ENCODE measurements around the gene SLC25A19.
"Not testable (repeated sequence)": the region's sequence is repeated elsewhere in the genome, so short reads cannot be mapped to it uniquely, and the experiment has no call there.

Gene SLC25A19

DNA sequence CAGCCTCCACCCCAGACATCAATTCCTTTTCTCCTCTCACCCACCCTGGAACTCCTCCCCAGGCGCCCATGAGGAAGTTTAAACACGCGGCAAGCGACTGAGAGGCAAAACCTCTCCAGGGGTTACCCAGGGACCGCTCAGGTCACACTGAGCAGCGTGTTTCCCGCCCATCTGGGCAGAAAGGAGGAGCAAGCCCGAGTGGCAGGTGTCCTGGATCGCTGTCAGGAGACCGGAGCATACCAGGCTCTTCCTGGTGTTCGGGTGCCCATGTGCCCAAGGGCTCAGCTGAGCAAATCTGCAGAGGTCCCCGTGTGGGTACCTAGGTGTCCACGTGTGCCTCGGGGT lies 491 bp downstream of the SLC25A19 start:
- Mint-ChIP-seq H3K9me3 (no peaks in the 10 kb centered on the region), H3K27ac (peak overlapping the region; percentile 100), H3K27me3 (peaks cover 5% of the 10 kb centered on the region), H3K4me3 (peak overlapping the region; percentile 99), H3K36me3 (peaks cover 20% of the 10 kb centered on the region), H3K4me1 (peaks cover 25% of the 10 kb centered on the region)
- CTCF ChIA-PET: interaction anchor here (0.8 to 2.6 kb wide), 12 partner anchors 9 to 123 kb away, joined by 3 to 22 read pairs (median 4); partner anchors contain the start of gene MIF4GD
- DNase-seq: no peak

DNA sequence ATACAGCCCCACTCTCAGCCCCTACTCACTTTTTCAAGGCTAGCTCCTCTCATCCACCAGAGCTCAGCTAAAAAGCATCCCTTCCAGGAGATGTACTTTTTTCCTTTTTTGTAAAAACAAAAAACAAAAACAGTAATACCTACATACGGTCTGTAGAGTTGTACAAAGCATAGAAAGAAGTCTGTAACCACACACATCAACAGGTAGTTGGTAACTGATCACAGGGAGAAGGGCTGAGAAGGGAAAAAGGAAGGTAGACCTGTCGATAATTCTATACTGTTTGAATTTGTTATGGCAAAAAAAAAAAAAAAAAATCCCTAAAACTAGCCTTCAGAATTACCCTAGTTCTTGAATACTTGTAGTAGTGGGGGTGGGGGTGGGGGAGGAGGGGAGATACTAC lies 874 bp downstream of the SLC25A19 start:
- CTCF ChIA-PET: interaction anchor here (1.3 to 2.6 kb wide), 4 partner anchors 9 to 119 kb away, joined by 4 to 22 read pairs (median 5); partner anchors contain the start of gene MIF4GD
- no peaks in the 10 kb centered on the region for H3K9me3 Mint-ChIP-seq

GRCh38 chr17:75287221-75287620 lies 2.0 kb downstream of the SLC25A19 start:
- H3K9me3 Mint-ChIP-seq: no peaks in the 10 kb centered on the region
- peaks cover 5% of the 10 kb centered on the region for H3K27me3 Mint-ChIP-seq
- CTCF ChIA-PET: no interaction called here
- peaks cover 26% of the 10 kb centered on the region for H3K36me3 Mint-ChIP-seq
- no peak for DNase-seq
- H3K4me1 Mint-ChIP-seq: peaks cover 25% of the 10 kb centered on the region
- peak overlapping the region; percentile 99 for H3K4me3 Mint-ChIP-seq
- no peak overlapping the region for H3K27ac Mint-ChIP-seq

More for the DNA sequence above, 874 bp downstream of the SLC25A19 start:
- Mint-ChIP-seq H3K4me1 (peaks cover 25% of the 10 kb centered on the region), H3K27ac (peak overlapping the region; percentile 100), H3K36me3 (peaks cover 24% of the 10 kb centered on the region), H3K27me3 (peaks cover 5% of the 10 kb centered on the region), H3K4me3 (peak overlapping the region; percentile 99)
- DNase-seq: no peak

DNA sequence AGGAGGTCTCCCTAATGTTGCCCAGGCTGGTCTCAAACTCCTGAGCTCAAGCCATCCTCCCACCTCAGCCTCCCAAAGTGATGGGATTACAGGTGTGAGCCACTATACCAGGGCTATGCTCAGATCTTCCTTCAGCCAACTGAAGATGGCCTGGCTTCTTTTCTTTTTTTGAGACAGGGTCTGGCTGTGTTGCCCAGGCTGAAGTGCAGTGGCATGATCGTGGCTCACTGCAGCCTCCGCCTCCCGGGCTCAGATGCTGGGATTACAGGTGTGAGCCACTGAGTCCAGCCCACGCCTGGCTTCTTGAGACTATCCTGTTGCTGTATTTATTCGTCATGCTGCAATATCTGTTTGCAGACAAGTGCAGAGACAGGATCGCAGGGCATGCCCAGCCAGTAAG lies 4.1 kb downstream of the SLC25A19 start:
- Mint-ChIP-seq H3K27ac (no peak overlapping the region), H3K27me3 (peaks cover 5% of the 10 kb centered on the region), H3K4me1 (peaks cover 20% of the 10 kb centered on the region), H3K4me3 (no peak overlapping the region), H3K9me3 (no peaks in the 10 kb centered on the region), H3K36me3 (peaks cover 34% of the 10 kb centered on the region)
- no peak for DNase-seq
- CTCF ChIA-PET: interaction anchor here (1.0 kb wide), 1 partner anchor 11 kb away, joined by 3 read pairs; no protein-coding TSS in a partner anchor

DNA sequence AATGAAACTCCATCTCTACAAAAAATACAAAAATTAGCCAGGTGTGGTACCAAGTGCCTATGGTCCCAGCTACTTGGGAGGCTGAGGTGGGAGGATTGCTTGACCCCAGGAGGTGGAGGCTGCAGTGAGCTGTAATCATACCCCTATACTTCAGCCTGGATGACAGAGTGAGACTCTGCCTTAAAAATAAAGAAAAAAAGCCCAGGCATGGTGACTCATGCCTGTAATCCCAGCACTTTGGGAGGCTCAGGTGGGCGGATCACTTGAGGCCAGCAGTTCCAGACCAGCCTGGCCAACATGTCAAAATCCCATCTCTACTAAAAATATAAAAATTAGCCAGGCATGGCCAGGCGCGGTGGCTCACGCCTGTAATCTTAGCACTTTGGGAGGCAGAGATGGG lies 9.0 kb downstream of the SLC25A19 start:
- H3K27me3 Mint-ChIP-seq: not testable (repeated sequence)

DNA sequence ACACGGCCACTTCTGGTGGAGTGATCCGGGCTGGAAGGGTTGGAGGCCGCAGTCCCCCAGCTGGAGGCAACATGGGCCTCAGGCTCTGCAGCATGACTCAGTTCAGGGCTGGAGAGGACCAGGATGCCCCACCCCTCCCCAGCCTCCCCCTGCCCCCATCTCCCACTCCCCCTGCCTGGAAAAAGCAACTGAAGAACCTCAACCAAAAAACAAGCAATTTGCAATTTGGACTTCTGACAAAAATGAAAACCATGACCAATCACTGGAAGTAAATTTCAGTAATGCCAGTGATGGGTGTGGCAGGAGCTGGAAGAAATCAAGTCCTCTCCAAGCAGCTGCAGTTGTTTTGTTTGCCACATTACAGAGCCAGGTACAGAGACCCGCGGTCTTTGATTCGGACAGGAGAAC lies 11.6 kb downstream of the SLC25A19 start:
- CTCF ChIA-PET: no interaction called here
- Mint-ChIP-seq H3K9me3 (no peaks in the 10 kb centered on the region), H3K27me3 (no peaks in the 10 kb centered on the region), H3K36me3 (peaks cover 21% of the 10 kb centered on the region), H3K27ac (no peak overlapping the region), H3K4me1 (peaks cover 16% of the 10 kb centered on the region), H3K4me3 (no peak overlapping the region)
- no peak for DNase-seq

More for the DNA sequence above, 9.0 kb downstream of the SLC25A19 start:
- H3K27ac Mint-ChIP-seq, H3K4me3 Mint-ChIP-seq, DNase-seq, H3K9me3 Mint-ChIP-seq, H3K4me1 Mint-ChIP-seq: not testable (repeated sequence)
- peaks cover 22% of the 10 kb centered on the region for H3K36me3 Mint-ChIP-seq
- CTCF ChIA-PET: interaction anchor here (0.9 kb wide), 1 partner anchor 8 kb away, joined by 5 read pairs; no protein-coding TSS in a partner anchor

GRCh38 chr17:75273977-75274708 lies 15.1 kb downstream of the SLC25A19 start:
- CTCF ChIA-PET: interaction anchor here (0.8 to 1.7 kb wide), 2 partner anchors 11 to 33 kb away, joined by 3 to 4 read pairs; no protein-coding TSS in a partner anchor
- H3K27me3 Mint-ChIP-seq: no peaks in the 10 kb centered on the region
- no peak for DNase-seq
- H3K27ac Mint-ChIP-seq: peak overlapping the region; percentile 71
- H3K4me1 Mint-ChIP-seq: peaks cover 34% of the 10 kb centered on the region
- peak overlapping the region; percentile 5 for H3K4me3 Mint-ChIP-seq
- peaks cover 16% of the 10 kb centered on the region for H3K36me3 Mint-ChIP-seq
- no peaks in the 10 kb centered on the region for H3K9me3 Mint-ChIP-seq

- no peaks in the 10 kb centered on the region for H3K9me3 Mint-ChIP-seq
- H3K27me3 Mint-ChIP-seq: no peaks in the 10 kb centered on the region
- peak overlapping the region; percentile 71 for H3K27ac Mint-ChIP-seq
- peak overlapping the region; percentile 79 for H3K4me3 Mint-ChIP-seq
- no peak for DNase-seq
- CTCF ChIA-PET: interaction anchor here (1.2 to 1.3 kb wide), 3 partner anchors 10 to 16 kb away, joined by 3 to 6 read pairs (median 3); partner anchors contain the start of gene SLC25A19
- peaks cover 17% of the 10 kb centered on the region for H3K36me3 Mint-ChIP-seq
- H3K4me1 Mint-ChIP-seq: peaks cover 41% of the 10 kb centered on the region
Observed at GRCh38 chr17:75272848-75273184, 16.4 kb downstream of the SLC25A19 start.

DNA sequence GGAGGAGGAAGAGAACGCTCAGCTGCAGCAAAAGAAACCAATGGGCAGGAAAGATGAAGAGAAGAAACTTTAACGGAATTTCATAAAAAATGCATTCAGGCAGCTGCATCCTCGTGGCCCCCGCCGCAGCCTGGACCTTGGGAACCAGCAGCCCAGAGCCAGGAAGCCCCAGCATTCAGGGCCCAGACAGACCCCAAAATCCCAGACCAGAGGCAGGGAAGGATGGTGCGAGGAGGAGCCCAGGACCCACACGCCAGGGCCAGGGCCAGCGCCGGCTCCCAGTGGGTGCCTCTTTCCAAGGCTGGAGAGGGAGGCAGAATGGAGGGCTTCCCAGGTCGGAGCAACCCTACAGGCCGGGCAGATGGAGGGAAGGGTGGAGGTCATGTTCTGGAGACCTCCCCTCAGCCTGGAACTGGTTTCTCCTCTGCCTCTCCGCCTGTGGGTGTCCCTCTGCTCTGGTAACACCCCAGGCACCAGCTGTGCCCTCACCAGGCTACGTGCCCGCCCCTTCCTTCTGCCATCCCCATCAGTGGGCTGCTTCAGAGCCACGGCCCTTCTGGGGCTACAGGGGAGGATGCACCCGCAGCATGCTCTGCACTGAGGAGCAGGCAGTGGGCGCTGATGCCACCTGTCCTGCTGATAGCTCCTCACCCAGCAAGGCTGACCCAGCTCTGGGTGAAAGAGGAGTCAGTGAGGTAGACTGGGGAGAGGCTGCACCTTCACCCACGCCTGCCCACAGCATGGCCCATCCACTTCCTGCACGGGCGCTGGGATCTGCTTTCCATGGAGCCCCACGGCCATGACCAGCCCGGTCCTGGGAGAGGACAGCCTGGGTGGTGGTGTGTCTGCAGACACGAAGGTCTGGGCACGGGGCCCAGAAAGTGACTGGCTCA lies 17.0 kb downstream of the SLC25A19 start:
- Mint-ChIP-seq H3K27ac (peak overlapping the region; percentile 71), H3K36me3 (peaks cover 17% of the 10 kb centered on the region), H3K4me1 (peaks cover 42% of the 10 kb centered on the region), H3K9me3 (no peaks in the 10 kb centered on the region), H3K4me3 (peak overlapping the region; percentile 79), H3K27me3 (no peaks in the 10 kb centered on the region)
- CTCF ChIA-PET: interaction anchor here (1.2 to 2.1 kb wide), 9 partner anchors 8 to 134 kb away, joined by 3 to 15 read pairs (median 4); partner anchors contain the start of genes GRB2 and SLC25A19
- DNase-seq: no peak

DNA sequence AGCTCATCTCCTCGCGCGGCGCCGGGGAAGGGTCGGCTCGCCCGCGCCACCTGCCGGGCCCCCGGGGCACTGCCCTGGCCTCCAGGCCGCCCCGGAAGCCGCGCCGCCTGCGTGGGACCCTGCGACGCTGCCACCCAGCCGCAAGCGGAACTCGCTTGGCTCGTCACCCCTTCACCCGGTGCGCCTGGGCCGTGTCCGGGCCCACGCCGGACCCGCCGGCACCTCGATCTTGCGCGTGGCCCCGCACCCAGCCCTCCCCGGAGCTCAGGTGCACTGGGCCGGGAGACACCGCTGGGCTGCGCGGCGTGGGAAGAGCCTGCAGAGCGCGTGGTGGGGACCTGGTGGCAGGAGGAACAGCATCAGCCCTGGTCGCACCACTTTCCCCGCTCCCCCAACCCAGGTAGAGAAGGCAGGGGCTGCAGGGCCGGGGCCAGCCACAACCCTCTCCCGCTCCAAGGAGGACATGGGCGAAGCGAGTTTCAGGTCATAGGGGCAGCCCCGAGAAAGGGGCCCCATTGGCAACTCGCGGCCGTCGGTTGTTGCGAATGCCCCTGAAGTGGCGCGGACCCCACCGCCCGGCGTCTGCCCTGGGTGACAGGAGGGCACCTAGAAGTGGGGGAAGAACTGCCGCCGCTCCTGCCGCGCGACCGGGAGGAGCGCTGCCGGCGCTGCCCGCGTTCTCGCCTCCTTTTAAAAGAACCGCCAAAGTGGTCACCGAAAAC lies 17.8 kb downstream of the SLC25A19 start:
- peaks cover 42% of the 10 kb centered on the region for H3K4me1 Mint-ChIP-seq
- CTCF ChIA-PET: interaction anchor here (0.7 to 2.3 kb wide), 28 partner anchors 9 to 157 kb away, joined by 3 to 22 read pairs (median 5); partner anchors contain the start of genes GGA3, GRB2, MRPS7 and NUP85
- H3K4me3 Mint-ChIP-seq: peak overlapping the region; percentile 79
- H3K9me3 Mint-ChIP-seq: no peaks in the 10 kb centered on the region
- peak overlapping the region; percentile 71 for H3K27ac Mint-ChIP-seq
- peak; percentile 89 for DNase-seq
- H3K36me3 Mint-ChIP-seq: peaks cover 21% of the 10 kb centered on the region
- H3K27me3 Mint-ChIP-seq: no peaks in the 10 kb centered on the region

DNA sequence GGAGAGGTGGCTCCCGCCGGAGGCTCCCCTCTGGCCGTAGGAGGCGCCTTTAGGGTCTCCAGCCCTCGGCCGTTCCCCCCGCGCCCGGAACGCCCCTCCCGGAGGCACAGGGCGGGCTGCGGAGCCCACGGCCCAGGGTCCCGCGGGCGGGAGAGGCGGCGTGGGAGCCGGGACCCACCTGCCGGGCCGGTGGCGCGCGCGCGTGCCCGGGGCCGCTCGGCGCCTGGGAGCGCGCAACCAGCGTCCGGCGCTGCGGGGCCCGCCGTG lies 18.3 kb downstream of the SLC25A19 start, which contains the start of gene MIF4GD:
TSS of gene MIF4GD (minus strand) at position 266 of the 267 bp plus-strand sequence. CDS start 1,036 bp downstream, outside the sequence.
- H3K27ac Mint-ChIP-seq: peak within 1 kb of the TSS; percentile 86
- H3K27me3 Mint-ChIP-seq: no peaks in the 10 kb centered on the region
- peaks cover 21% of the 10 kb centered on the region for H3K36me3 Mint-ChIP-seq
- CTCF ChIA-PET: interaction anchor here (0.7 to 2.3 kb wide), 26 partner anchors 9 to 156 kb away, joined by 3 to 22 read pairs (median 4); partner anchors contain the start of genes GGA3, GRB2, MRPS7 and NUP85
- H3K4me1 Mint-ChIP-seq: peaks cover 42% of the 10 kb centered on the region
- H3K4me3 Mint-ChIP-seq: peak within 1 kb of the TSS; percentile 83
- DNase-seq: no peak
- no peaks in the 10 kb centered on the region for H3K9me3 Mint-ChIP-seq

GRCh38 chr17:75270218-75270965 lies 18.8 kb downstream of the SLC25A19 start:
- Mint-ChIP-seq H3K9me3 (no peaks in the 10 kb centered on the region), H3K27me3 (no peaks in the 10 kb centered on the region), H3K4me1 (peaks cover 42% of the 10 kb centered on the region), H3K4me3 (peak overlapping the region; percentile 83), H3K36me3 (peaks cover 19% of the 10 kb centered on the region), H3K27ac (peak overlapping the region; percentile 86)
- CTCF ChIA-PET: interaction anchor here (0.7 to 2.3 kb wide), 27 partner anchors 8 to 156 kb away, joined by 3 to 22 read pairs (median 5); partner anchors contain the start of genes GGA3, GRB2, MRPS7 and NUP85
- DNase-seq: peak; percentile 65

DNA sequence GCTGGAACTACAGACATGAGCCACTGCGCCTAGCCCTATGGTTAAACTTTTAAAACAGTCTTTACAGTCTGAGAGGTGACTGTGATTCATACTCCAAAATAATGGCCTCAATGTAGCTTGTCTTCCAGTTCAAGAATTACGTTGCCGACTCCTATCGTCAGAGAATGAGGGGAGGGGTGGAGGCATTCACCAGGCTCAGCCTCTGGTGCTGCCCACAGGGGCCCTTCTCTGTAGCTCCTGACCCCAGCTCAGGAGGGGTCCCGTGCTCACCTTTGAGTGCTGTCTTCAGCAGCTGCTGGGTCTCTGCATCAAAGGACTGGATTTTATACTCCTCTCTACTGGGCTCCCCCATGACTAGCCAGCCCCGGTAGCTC lies 19.4 kb downstream of the SLC25A19 start:
- Mint-ChIP-seq H3K27ac (peak overlapping the region; percentile 86), H3K9me3 (no peaks in the 10 kb centered on the region), H3K4me1 (peaks cover 42% of the 10 kb centered on the region), H3K36me3 (peaks cover 17% of the 10 kb centered on the region), H3K4me3 (peak overlapping the region; percentile 83), H3K27me3 (no peaks in the 10 kb centered on the region)
- no peak for DNase-seq
- CTCF ChIA-PET: interaction anchor here (0.6 to 2.3 kb wide), 13 partner anchors 7 to 144 kb away, joined by 3 to 22 read pairs (median 5); partner anchors contain the start of genes GGA3, MRPS7, NUP85 and SLC25A19
